ENCODE measurements around the gene BMX. TPM values are rescaled to one million over a fixed set of nuclear protein-coding genes. Genes with fewer than 3 reads are reported as not detected.

Gene BMX
- total RNA-seq, 1 donor from 2014 or later: not detected

- no peak overlapping the region for H3K4me3 Mint-ChIP-seq (ENCODE audit: low read depth)
- no peak overlapping the region for H3K27ac Mint-ChIP-seq
- no peaks in the 10 kb centered on the region for H3K27me3 Mint-ChIP-seq
- DNase-seq (ENCODE audit: low spot score, unreplicated experiment): no peak
- H3K4me1 Mint-ChIP-seq (ENCODE audit: low read depth): no peaks in the 10 kb centered on the region
- H3K36me3 Mint-ChIP-seq (ENCODE audit: insufficient read depth): no peaks in the 10 kb centered on the region
- no peaks in the 10 kb centered on the region for H3K9me3 Mint-ChIP-seq (ENCODE audit: low read depth)
- TF ChIP-seq CTCF (IDR thresholded peaks at IDR 0.05; ENCODE audit: unreplicated experiment): peak; percentile 61
Observed at GRCh38 chrX:15468036-15468435, 32.6 kb upstream of the BMX start.

GRCh38 chrX:15469613-15470012, 31.0 kb upstream of the BMX start:
- H3K9me3 Mint-ChIP-seq (ENCODE audit: low read depth): no peaks in the 10 kb centered on the region

GRCh38 chrX:15471028-15471427, 29.6 kb upstream of the BMX start:
- no peaks in the 10 kb centered on the region for H3K9me3 Mint-ChIP-seq (ENCODE audit: low read depth)
- peak; percentile 54 for DNase-seq (ENCODE audit: low spot score, unreplicated experiment)
- H3K27me3 Mint-ChIP-seq: no peaks in the 10 kb centered on the region
- peak; percentile 91 for TF ChIP-seq CTCF (IDR thresholded peaks at IDR 0.05; ENCODE audit: unreplicated experiment)
- H3K36me3 Mint-ChIP-seq (ENCODE audit: insufficient read depth): no peaks in the 10 kb centered on the region
- peaks cover 3% of the 10 kb centered on the region for H3K4me1 Mint-ChIP-seq (ENCODE audit: low read depth)
- no peak overlapping the region for H3K4me3 Mint-ChIP-seq (ENCODE audit: low read depth)
- H3K27ac Mint-ChIP-seq: no peak overlapping the region

More at GRCh38 chrX:15469613-15470012, 31.0 kb upstream of the BMX start:
- no peaks in the 10 kb centered on the region for H3K4me1 Mint-ChIP-seq (ENCODE audit: low read depth)
- H3K4me3 Mint-ChIP-seq (ENCODE audit: low read depth): no peak overlapping the region
- H3K27me3 Mint-ChIP-seq: no peaks in the 10 kb centered on the region
- no peak for TF ChIP-seq CTCF (IDR thresholded peaks at IDR 0.05; ENCODE audit: unreplicated experiment)
- H3K27ac Mint-ChIP-seq: no peak overlapping the region
- H3K36me3 Mint-ChIP-seq (ENCODE audit: insufficient read depth): no peaks in the 10 kb centered on the region
- no peak for DNase-seq (ENCODE audit: low spot score, unreplicated experiment)

GRCh38 chrX:15472531-15472930, 28.1 kb upstream of the BMX start:
- no peaks in the 10 kb centered on the region for H3K36me3 Mint-ChIP-seq (ENCODE audit: insufficient read depth)
- no peak for DNase-seq (ENCODE audit: low spot score, unreplicated experiment)
- no peak overlapping the region for H3K4me3 Mint-ChIP-seq (ENCODE audit: low read depth)
- H3K4me1 Mint-ChIP-seq (ENCODE audit: low read depth): peaks cover 3% of the 10 kb centered on the region
- H3K9me3 Mint-ChIP-seq (ENCODE audit: low read depth): no peaks in the 10 kb centered on the region
- no peaks in the 10 kb centered on the region for H3K27me3 Mint-ChIP-seq
- no peak overlapping the region for H3K27ac Mint-ChIP-seq
- TF ChIP-seq CTCF (IDR thresholded peaks at IDR 0.05; ENCODE audit: unreplicated experiment): no peak

- Mint-ChIP-seq H3K27me3 (no peaks in the 10 kb centered on the region), H3K4me1 (ENCODE audit: low read depth) (peaks cover 7% of the 10 kb centered on the region), H3K9me3 (ENCODE audit: low read depth) (no peaks in the 10 kb centered on the region), H3K27ac (no peak overlapping the region), H3K36me3 (ENCODE audit: insufficient read depth) (peaks cover 3% of the 10 kb centered on the region), H3K4me3 (ENCODE audit: low read depth) (no peak overlapping the region)
- DNase-seq (ENCODE audit: low spot score, unreplicated experiment): no peak
- no peak for TF ChIP-seq CTCF (IDR thresholded peaks at IDR 0.05; ENCODE audit: unreplicated experiment)
Observed at GRCh38 chrX:15474028-15474427, 26.6 kb upstream of the BMX start.

Measured in progenitor cell of endocrine pancreas (in vitro differentiated cells).